IPS-15b (cell line): Measurements from ENCODE around the gene INHBC.
A peak's percentile ranks its signal among the peaks of the same experiment; 100 is the strongest.
"Not testable (repeated sequence)": the region's sequence is repeated elsewhere in the genome, so short reads cannot be mapped to it uniquely, and the experiment has no call there.

Experiments used
- H3K27me3 ChIP-seq: one replicate; pipeline ENCODE4 v1.6.1; 2013; ENCODE audit warnings: low read length; ENCODE audit not compliant: control insufficient read depth, insufficient read depth
- H3K36me3 ChIP-seq: one replicate; pipeline ENCODE4 v1.6.1; 2013; ENCODE audit warnings: low read length; ENCODE audit not compliant: control insufficient read depth, insufficient read depth
- H3K4me1 ChIP-seq: one replicate; pipeline ENCODE4 v1.6.1; 2013; ENCODE audit warnings: mild to moderate bottlenecking, low read length; ENCODE audit not compliant: control insufficient read depth, insufficient read depth
- H3K4me3 ChIP-seq: one replicate; pipeline ENCODE4 v1.5.1; 2013; ENCODE audit warnings: low read depth, low read length
- H3K9ac ChIP-seq: one replicate; pipeline ENCODE4 v1.6.1; 2013; ENCODE audit warnings: low read depth, mild to moderate bottlenecking, low read length
- H3K9me3 ChIP-seq: one replicate; pipeline ENCODE4 v1.6.1; 2013; ENCODE audit warnings: mild to moderate bottlenecking, low read length; ENCODE audit not compliant: control insufficient read depth, insufficient read depth

The INHBC gene

GRCh38 chr12:57404966-57405640 lies 29.5 kb upstream of the INHBC start:
- Histone ChIP-seq H3K9ac (no peak overlapping the region), H3K4me3 (no peak overlapping the region), H3K9me3 (no peaks in the 10 kb centered on the region), H3K36me3 (no peaks in the 10 kb centered on the region), H3K4me1 (no peaks in the 10 kb centered on the region), H3K27me3 (no peaks in the 10 kb centered on the region)

GRCh38 chr12:57410534-57410933 lies 24.1 kb upstream of the INHBC start:
- H3K4me1 ChIP-seq, result peaks cover 3% of the 10 kb centered on the region
- no peaks in the 10 kb centered on the region for H3K36me3 ChIP-seq
- no peaks in the 10 kb centered on the region for H3K27me3 ChIP-seq
- no peak overlapping the region for H3K9ac ChIP-seq
- no peaks in the 10 kb centered on the region for H3K9me3 ChIP-seq
- H3K4me3 ChIP-seq, result no peak overlapping the region

- not testable (repeated sequence) for H3K4me3 ChIP-seq, H3K4me1 ChIP-seq, H3K27me3 ChIP-seq, H3K36me3 ChIP-seq, H3K9me3 ChIP-seq, H3K9ac ChIP-seq
Observed at GRCh38 chr12:57414160-57414559, 20.4 kb upstream of the INHBC start.

DNA sequence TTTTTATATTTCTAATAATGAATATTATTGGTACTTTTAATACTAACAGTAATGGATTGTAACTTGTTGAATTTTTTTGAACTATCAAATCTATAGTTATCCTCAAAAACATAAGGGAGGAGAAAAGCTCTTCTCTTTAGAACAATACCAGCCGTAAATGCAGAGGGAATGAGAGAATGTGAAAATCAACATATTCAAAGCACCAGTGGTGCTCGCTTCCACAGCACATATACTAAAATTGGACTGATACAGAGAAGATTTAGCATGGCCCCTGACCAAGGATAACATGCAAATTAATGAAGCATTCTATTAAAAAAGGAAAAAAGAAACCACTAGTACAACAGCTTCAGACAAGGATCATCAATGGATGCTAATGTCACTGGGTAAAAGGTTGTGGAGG lies 19.5 kb upstream of the INHBC start:
- no peaks in the 10 kb centered on the region for H3K27me3 ChIP-seq
- peaks cover 3% of the 10 kb centered on the region for H3K4me1 ChIP-seq
- no peaks in the 10 kb centered on the region for H3K9me3 ChIP-seq
- H3K4me3 ChIP-seq, result no peak overlapping the region
- H3K36me3 ChIP-seq, result no peaks in the 10 kb centered on the region
- H3K9ac ChIP-seq, result no peak overlapping the region

- Histone ChIP-seq H3K4me1 (peaks cover 3% of the 10 kb centered on the region), H3K4me3 (no peak overlapping the region), H3K9me3 (no peaks in the 10 kb centered on the region), H3K9ac (no peak overlapping the region), H3K27me3 (no peaks in the 10 kb centered on the region), H3K36me3 (no peaks in the 10 kb centered on the region)
Observed at GRCh38 chr12:57416039-57416996, 18.3 kb upstream of the INHBC start.

- H3K36me3 ChIP-seq, result no peaks in the 10 kb centered on the region
- H3K9me3 ChIP-seq, result no peaks in the 10 kb centered on the region
- peaks cover 3% of the 10 kb centered on the region for H3K4me1 ChIP-seq
- H3K9ac ChIP-seq, result no peak overlapping the region
- H3K4me3 ChIP-seq, result no peak overlapping the region
- H3K27me3 ChIP-seq, result no peaks in the 10 kb centered on the region
Observed at GRCh38 chr12:57418255-57418654, 16.3 kb upstream of the INHBC start.

GRCh38 chr12:57419495-57419894 lies 15.1 kb upstream of the INHBC start:
- Histone ChIP-seq H3K27me3 (no peaks in the 10 kb centered on the region), H3K9ac (no peak overlapping the region), H3K4me3 (no peak overlapping the region), H3K36me3 (no peaks in the 10 kb centered on the region), H3K4me1 (peaks cover 3% of the 10 kb centered on the region), H3K9me3 (no peaks in the 10 kb centered on the region)

DNA sequence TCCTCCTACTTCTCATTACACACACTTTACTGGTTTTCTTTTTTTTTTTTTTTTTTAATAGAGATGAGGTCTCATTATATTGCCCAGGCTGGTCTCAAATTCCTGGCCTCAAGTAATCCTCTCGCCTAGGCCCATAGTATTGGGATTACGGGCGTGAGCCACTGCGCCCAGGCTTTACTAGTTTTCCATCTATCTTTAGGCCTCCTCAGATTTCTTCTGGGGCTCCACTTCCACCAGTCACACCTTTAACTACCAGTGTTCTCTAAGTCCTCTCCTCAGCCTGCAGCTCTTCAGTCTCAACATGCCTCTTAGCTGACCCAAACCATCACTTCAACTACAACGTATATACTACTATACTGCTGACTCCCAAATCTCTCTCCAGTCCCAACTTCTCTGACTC lies 14.1 kb upstream of the INHBC start:
- Histone ChIP-seq H3K27me3 (no peaks in the 10 kb centered on the region), H3K9ac (no peak overlapping the region), H3K4me1 (no peaks in the 10 kb centered on the region), H3K36me3 (no peaks in the 10 kb centered on the region), H3K4me3 (no peak overlapping the region), H3K9me3 (no peaks in the 10 kb centered on the region)

DNA sequence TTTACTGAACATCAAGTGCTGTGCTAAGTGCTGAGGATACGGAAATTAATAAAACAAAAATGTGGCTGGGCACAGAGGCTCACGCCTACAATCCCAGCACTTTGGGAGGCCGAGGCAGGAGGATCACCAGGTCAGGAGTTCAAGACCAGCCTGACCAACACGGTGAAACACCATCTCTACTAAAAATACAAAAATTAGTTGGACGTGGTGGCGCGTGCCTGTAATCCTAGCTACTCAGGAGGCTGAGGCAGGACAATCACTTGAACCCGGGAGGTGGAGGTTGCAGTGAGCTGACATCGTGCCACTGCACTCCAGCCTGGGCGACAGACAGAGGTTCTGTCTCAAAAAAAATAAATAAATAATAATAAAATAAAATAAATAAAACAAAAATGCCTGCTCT lies 7.6 kb upstream of the INHBC start:
- H3K36me3 ChIP-seq, H3K9ac ChIP-seq, H3K4me1 ChIP-seq, H3K27me3 ChIP-seq, H3K9me3 ChIP-seq, H3K4me3 ChIP-seq: not testable (repeated sequence)

DNA sequence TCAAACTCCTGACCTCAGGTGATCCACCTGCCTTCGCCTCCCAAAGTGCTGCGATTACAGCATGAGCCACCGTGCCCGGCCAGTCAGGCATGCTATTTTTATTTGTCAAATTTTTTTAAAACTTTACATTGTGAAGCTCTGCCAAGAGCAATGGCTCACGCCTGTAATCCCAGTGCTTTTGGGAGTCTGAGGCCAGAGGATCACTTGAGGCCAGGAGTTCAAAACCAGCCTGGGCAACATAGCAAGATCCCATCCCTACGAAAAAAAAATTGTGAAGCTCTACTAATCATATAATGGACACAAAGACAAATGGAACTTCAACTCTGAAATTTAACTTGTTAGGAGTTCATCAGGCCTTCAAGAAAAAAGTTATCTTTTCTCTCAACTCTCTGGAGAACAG lies 5.6 kb upstream of the INHBC start:
- H3K9ac ChIP-seq, result no peak overlapping the region
- H3K36me3 ChIP-seq, result no peaks in the 10 kb centered on the region
- H3K4me3 ChIP-seq, result no peak overlapping the region
- H3K27me3 ChIP-seq, result no peaks in the 10 kb centered on the region
- no peaks in the 10 kb centered on the region for H3K4me1 ChIP-seq
- H3K9me3 ChIP-seq, result no peaks in the 10 kb centered on the region

DNA sequence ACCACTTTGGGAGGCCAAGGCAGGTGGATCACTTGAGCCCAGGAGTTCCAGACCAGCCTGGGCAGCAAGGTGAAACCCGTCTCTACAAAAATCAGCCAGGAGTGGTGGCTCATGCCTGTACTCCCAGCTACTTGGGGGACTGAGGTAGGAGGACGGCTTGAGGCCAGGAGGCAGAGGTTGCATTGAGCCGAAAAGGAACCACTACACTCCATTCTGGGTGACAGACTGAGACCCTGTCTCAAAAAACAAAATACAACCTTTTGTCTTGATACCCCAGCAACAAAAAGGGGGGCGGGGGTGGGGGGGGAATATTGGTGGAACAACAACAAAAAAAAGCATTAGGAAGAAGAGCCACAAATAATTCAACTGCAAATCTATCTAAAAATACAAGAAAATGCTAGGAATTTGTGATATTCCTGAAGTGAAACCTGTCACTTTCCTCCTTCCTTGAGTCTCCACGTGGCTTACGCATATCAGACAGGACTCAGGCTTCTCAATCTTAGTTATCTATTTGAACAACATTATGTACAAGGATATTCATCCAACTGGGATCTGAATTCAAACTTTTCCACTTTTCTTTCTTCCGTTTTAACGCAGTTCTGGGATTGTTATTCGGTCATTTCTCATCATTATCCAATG lies 5.0 kb upstream of the INHBC start:
- no peaks in the 10 kb centered on the region for H3K4me1 ChIP-seq
- H3K9ac ChIP-seq, result peak overlapping the region; percentile 88
- peak overlapping the region; percentile 72 for H3K4me3 ChIP-seq
- H3K36me3 ChIP-seq, result no peaks in the 10 kb centered on the region
- no peaks in the 10 kb centered on the region for H3K27me3 ChIP-seq
- H3K9me3 ChIP-seq, result no peaks in the 10 kb centered on the region
